Measurements from ENCODE around the gene CLPSL2. TPM values are rescaled to one million over a fixed set of nuclear protein-coding genes. Genes with fewer than 3 reads are reported as not detected.

The CLPSL2 gene
- total RNA-seq, 1 donor from 2014 or later = not detected

GRCh38 chr6:35804996-35805736 is 28.8 kb downstream of the CLPSL2 start, which contains the start of gene LHFPL5:
TSS of gene LHFPL5 (plus strand) at chr6:35805352. CDS start at chr6:35805671, 319 bp downstream.
- Histone ChIP-seq H3K9me3 (ENCODE audit: low read depth) (no peaks in the 10 kb centered on the region), H3K36me3 (no peaks in the 10 kb centered on the region), H3K4me3 (peak within 1 kb of the TSS; percentile 49), H3F3A (ENCODE audit: low read depth) (no peaks in the 10 kb centered on the region), H3K27ac (no peak within 1 kb of the TSS), H4K20me1 (ENCODE audit: low read depth) (peaks cover 7% of the 10 kb centered on the region), H2AFZ (replicated peaks) (peak within 1 kb of the TSS; percentile 61), H3K4me1 (no peaks in the 10 kb centered on the region), H3K9ac (no peak within 1 kb of the TSS), H3K79me2 (ENCODE audit: low read depth) (no peaks in the 10 kb centered on the region), H3K4me2 (peak within 1 kb of the TSS; percentile 72), H3K27me3 (no peaks in the 10 kb centered on the region)
- H3K27me3 Mint-ChIP-seq (ENCODE audit: insufficient read depth, low read depth) = peaks cover 8% of the 10 kb centered on the region
- TF ChIP-seq EZH2 (IDR thresholded peaks at IDR 0.05) (no peak), CTCF (IDR thresholded peaks at IDR 0.05) (no peak), EZH2phosphoT487 (IDR thresholded peaks at IDR 0.05) (no peak)
- H3K4me3 Mint-ChIP-seq = peak within 1 kb of the TSS; percentile 80
- H3K9me3 Mint-ChIP-seq = no peaks in the 10 kb centered on the region
- peak; percentile 92 for DNase-seq (ENCODE audit: low spot score)
- peaks cover 2% of the 10 kb centered on the region for H3K4me1 Mint-ChIP-seq
- H3K36me3 Mint-ChIP-seq = no peaks in the 10 kb centered on the region
- no peak within 1 kb of the TSS for H3K27ac Mint-ChIP-seq

- H2AFZ ChIP-seq (replicated peaks) = no peak overlapping the region
- H3K4me2 ChIP-seq = no peak overlapping the region
- no peaks in the 10 kb centered on the region for H3K9me3 ChIP-seq (ENCODE audit: low read depth)
- DNase-seq (ENCODE audit: low spot score) = no peak
- Mint-ChIP-seq H3K4me1 (peaks cover 2% of the 10 kb centered on the region), H3K36me3 (no peaks in the 10 kb centered on the region), H3K4me3 (no peak overlapping the region), H3K27ac (no peak overlapping the region), H3K27me3 (ENCODE audit: insufficient read depth, low read depth) (peaks cover 11% of the 10 kb centered on the region), H3K9me3 (no peaks in the 10 kb centered on the region)
- no peaks in the 10 kb centered on the region for H3K4me1 ChIP-seq
- H3K27ac ChIP-seq = no peak overlapping the region
- H3K4me3 ChIP-seq = no peak overlapping the region
- H3K36me3 ChIP-seq = no peaks in the 10 kb centered on the region
- H3K9ac ChIP-seq = no peak overlapping the region
- H3K79me2 ChIP-seq (ENCODE audit: low read depth) = no peaks in the 10 kb centered on the region
- H4K20me1 ChIP-seq (ENCODE audit: low read depth) = peaks cover 7% of the 10 kb centered on the region
- H3F3A ChIP-seq (ENCODE audit: low read depth) = no peaks in the 10 kb centered on the region
- no peaks in the 10 kb centered on the region for H3K27me3 ChIP-seq
- TF ChIP-seq CTCF (IDR thresholded peaks at IDR 0.05) = no peak
- TF ChIP-seq EZH2phosphoT487 (IDR thresholded peaks at IDR 0.05) = no peak
These were observed 32.3 kb downstream of the CLPSL2 start for GRCh38 chr6:35808688-35809087.

GRCh38 chr6:35809809-35810208 is 33.4 kb downstream of the CLPSL2 start:
- Histone ChIP-seq H3K36me3 (no peaks in the 10 kb centered on the region), H3K27me3 (no peaks in the 10 kb centered on the region), H3K4me3 (no peak overlapping the region), H3K4me2 (no peak overlapping the region), H3K9me3 (ENCODE audit: low read depth) (no peaks in the 10 kb centered on the region), H3F3A (ENCODE audit: low read depth) (no peaks in the 10 kb centered on the region), H4K20me1 (ENCODE audit: low read depth) (peaks cover 7% of the 10 kb centered on the region), H3K79me2 (ENCODE audit: low read depth) (no peaks in the 10 kb centered on the region), H3K27ac (no peak overlapping the region), H3K9ac (no peak overlapping the region), H2AFZ (replicated peaks) (no peak overlapping the region), H3K4me1 (no peaks in the 10 kb centered on the region)
- Mint-ChIP-seq H3K4me3 (no peak overlapping the region), H3K4me1 (peaks cover under 1% of the 10 kb centered on the region), H3K27me3 (ENCODE audit: insufficient read depth, low read depth) (peaks cover 9% of the 10 kb centered on the region), H3K36me3 (no peaks in the 10 kb centered on the region), H3K9me3 (no peaks in the 10 kb centered on the region), H3K27ac (no peak overlapping the region)
- DNase-seq (ENCODE audit: low spot score) = no peak
- TF ChIP-seq EZH2phosphoT487 (IDR thresholded peaks at IDR 0.05) (no peak), CTCF (IDR thresholded peaks at IDR 0.05) (no peak), EZH2 (IDR thresholded peaks at IDR 0.05) (no peak)

All from neural progenitor cell (in vitro differentiated cells).